Parathyroid adenoma (tissue), 2 donors: Measurements from ENCODE around the gene SNTN.
A peak's percentile ranks its signal among the peaks of the same experiment; 100 is the strongest.

Experiments used
- H2AFZ ChIP-seq: fragments of 300-600 bp; sonication (generic); one replicate; pipeline ENCODE4 v1.7.0; 2017; ENCODE audit warnings: antibody characterized with exemption, mild to moderate bottlenecking
- H3K27ac ChIP-seq: fragments of 300-600 bp; sonication (generic); one replicate; pipeline ENCODE4 v1.7.0; 2017
- H3K27me3 ChIP-seq: fragments of 300-600 bp; sonication (generic); one replicate; pipeline ENCODE4 v1.7.0; 2017; ENCODE audit warnings: low read length; ENCODE audit not compliant: control insufficient read depth, insufficient read depth
- H3K36me3 ChIP-seq: fragments of 300-600 bp; sonication (generic); one replicate; pipeline ENCODE4 v1.7.0; 2017; ENCODE audit warnings: low read length; ENCODE audit not compliant: control insufficient read depth, insufficient read depth
- H3K4me1 ChIP-seq: fragments of 300-600 bp; sonication (generic); one replicate; pipeline ENCODE4 v1.7.0; 2017; ENCODE audit warnings: control low read depth
- H3K4me2 ChIP-seq: fragments of 300-600 bp; sonication (generic); one replicate; pipeline ENCODE4 v1.7.0; 2017; ENCODE audit warnings: low read length
- H3K4me3 ChIP-seq: fragments of 300-600 bp; sonication (generic); one replicate; pipeline ENCODE4 v1.7.0; 2017; ENCODE audit warnings: low read depth, low read length
- H3K79me2 ChIP-seq: fragments of 300-600 bp; sonication (generic); one replicate; pipeline ENCODE4 v1.7.0; 2017; ENCODE audit warnings: control low read depth
- H3K9ac ChIP-seq: fragments of 300-600 bp; sonication (generic); one replicate; pipeline ENCODE4 v1.7.0; 2017; ENCODE audit warnings: mild to moderate bottlenecking
- H3K9me3 ChIP-seq: fragments of 300-600 bp; sonication (generic); one replicate; pipeline ENCODE4 v1.7.0; 2017; ENCODE audit warnings: low read length; ENCODE audit not compliant: control insufficient read depth
- TF ChIP-seq, protein P1 (sequence below): fragments of 300-600 bp; sonication (generic); IDR thresholded peaks from one replicate; pipeline ENCODE4 v1.7.0; 2017; ENCODE audit warnings: antibody characterized with exemption, mild to moderate bottlenecking
- donor health status: primary hyperparathyroidism.

The SNTN gene

DNA sequence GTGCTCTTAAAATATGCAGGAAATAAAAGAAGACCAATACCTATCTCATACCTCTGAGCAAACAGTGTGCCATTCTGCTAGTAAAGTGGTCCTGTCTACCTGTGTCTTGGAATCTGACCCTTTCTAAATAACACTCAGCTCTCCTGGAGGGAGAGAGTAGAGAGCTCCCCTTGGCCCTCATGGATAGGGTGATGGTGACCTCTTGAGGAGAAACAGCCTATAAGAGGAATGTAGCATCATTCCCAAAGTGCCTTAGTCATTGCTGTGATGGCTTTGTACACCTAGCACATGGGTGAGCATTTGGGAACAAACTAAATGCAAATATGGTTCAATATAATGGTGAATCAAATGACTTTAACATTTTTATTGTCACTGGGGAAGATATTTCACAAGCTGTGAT, 10.0 kb downstream of the SNTN start:
- no peak overlapping the region for H3K9ac ChIP-seq
- TF ChIP-seq, protein P1, sequence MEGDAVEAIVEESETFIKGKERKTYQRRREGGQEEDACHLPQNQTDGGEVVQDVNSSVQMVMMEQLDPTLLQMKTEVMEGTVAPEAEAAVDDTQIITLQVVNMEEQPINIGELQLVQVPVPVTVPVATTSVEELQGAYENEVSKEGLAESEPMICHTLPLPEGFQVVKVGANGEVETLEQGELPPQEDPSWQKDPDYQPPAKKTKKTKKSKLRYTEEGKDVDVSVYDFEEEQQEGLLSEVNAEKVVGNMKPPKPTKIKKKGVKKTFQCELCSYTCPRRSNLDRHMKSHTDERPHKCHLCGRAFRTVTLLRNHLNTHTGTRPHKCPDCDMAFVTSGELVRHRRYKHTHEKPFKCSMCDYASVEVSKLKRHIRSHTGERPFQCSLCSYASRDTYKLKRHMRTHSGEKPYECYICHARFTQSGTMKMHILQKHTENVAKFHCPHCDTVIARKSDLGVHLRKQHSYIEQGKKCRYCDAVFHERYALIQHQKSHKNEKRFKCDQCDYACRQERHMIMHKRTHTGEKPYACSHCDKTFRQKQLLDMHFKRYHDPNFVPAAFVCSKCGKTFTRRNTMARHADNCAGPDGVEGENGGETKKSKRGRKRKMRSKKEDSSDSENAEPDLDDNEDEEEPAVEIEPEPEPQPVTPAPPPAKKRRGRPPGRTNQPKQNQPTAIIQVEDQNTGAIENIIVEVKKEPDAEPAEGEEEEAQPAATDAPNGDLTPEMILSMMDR, result no peak
- H3K27me3 ChIP-seq, result no peaks in the 10 kb centered on the region
- no peak overlapping the region for H2AFZ ChIP-seq
- H3K4me2 ChIP-seq, result no peak overlapping the region
- H3K36me3 ChIP-seq, result no peaks in the 10 kb centered on the region
- no peak overlapping the region for H3K4me3 ChIP-seq
- H3K27ac ChIP-seq, result no peak overlapping the region
- H3K9me3 ChIP-seq, result no peaks in the 10 kb centered on the region
- H3K79me2 ChIP-seq, result no peaks in the 10 kb centered on the region
- H3K4me1 ChIP-seq, result no peaks in the 10 kb centered on the region

- Histone ChIP-seq H3K27me3 (no peaks in the 10 kb centered on the region), H3K4me1 (peaks cover 17% of the 10 kb centered on the region), H3K79me2 (no peaks in the 10 kb centered on the region), H3K4me3 (no peak overlapping the region), H3K9ac (no peak overlapping the region), H3K9me3 (no peaks in the 10 kb centered on the region), H3K27ac (no peak overlapping the region), H2AFZ (no peak overlapping the region), H3K4me2 (no peak overlapping the region), H3K36me3 (no peaks in the 10 kb centered on the region)
- TF ChIP-seq, protein P1, result no peak
These were observed 18.1 kb downstream of the SNTN start for GRCh38 chr3:63670544-63670943.

- no peak overlapping the region for H3K27ac ChIP-seq
- TF ChIP-seq, protein P1, result no peak
- no peak overlapping the region for H3K4me2 ChIP-seq
- H3K27me3 ChIP-seq, result no peaks in the 10 kb centered on the region
- H3K9ac ChIP-seq, result no peak overlapping the region
- no peaks in the 10 kb centered on the region for H3K79me2 ChIP-seq
- no peaks in the 10 kb centered on the region for H3K9me3 ChIP-seq
- no peak overlapping the region for H2AFZ ChIP-seq
- no peaks in the 10 kb centered on the region for H3K36me3 ChIP-seq
- H3K4me1 ChIP-seq, result peaks cover 17% of the 10 kb centered on the region
- H3K4me3 ChIP-seq, result no peak overlapping the region
These were observed 20.6 kb downstream of the SNTN start for GRCh38 chr3:63673111-63673510.

DNA sequence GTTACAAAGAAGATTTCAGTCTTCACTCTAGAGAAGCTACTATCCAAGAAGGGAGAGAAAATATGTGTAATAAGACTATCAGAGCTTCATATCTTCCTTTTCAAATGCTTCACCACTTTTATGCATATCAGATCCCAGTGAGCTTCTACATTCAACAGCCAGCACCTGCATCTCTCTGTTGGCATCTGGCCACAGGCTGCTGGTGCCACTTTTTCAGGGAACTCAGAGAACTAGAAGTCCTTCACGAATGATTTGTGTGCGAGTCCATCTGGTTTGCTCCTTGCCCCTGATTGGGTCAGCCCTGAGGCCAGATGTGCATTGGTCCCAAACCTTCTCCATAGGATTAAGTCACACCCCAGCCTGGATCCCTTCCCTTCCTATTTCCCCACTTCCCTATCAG, 22.1 kb downstream of the SNTN start:
- Histone ChIP-seq H2AFZ (no peak overlapping the region), H3K79me2 (no peaks in the 10 kb centered on the region)
- TF ChIP-seq, protein P1, result no peak

GRCh38 chr3:63679186-63679585, 26.7 kb downstream of the SNTN start:
- no peaks in the 10 kb centered on the region for H3K79me2 ChIP-seq
- H3K4me2 ChIP-seq, result no peak overlapping the region
- H3K27ac ChIP-seq, result no peak overlapping the region
- H3K9ac ChIP-seq, result no peak overlapping the region
- H3K4me1 ChIP-seq, result peaks cover 6% of the 10 kb centered on the region
- no peaks in the 10 kb centered on the region for H3K9me3 ChIP-seq
- no peak overlapping the region for H3K4me3 ChIP-seq
- H2AFZ ChIP-seq, result no peak overlapping the region
- no peaks in the 10 kb centered on the region for H3K36me3 ChIP-seq
- TF ChIP-seq, protein P1, result no peak
- H3K27me3 ChIP-seq, result no peaks in the 10 kb centered on the region

More for the DNA sequence above, 22.1 kb downstream of the SNTN start:
- Histone ChIP-seq H3K9me3 (no peaks in the 10 kb centered on the region), H3K9ac (no peak overlapping the region), H3K4me2 (peak overlapping the region; percentile 3), H3K4me1 (peaks cover 17% of the 10 kb centered on the region), H3K4me3 (no peak overlapping the region), H3K36me3 (no peaks in the 10 kb centered on the region), H3K27me3 (no peaks in the 10 kb centered on the region), H3K27ac (peak overlapping the region; percentile 13)
